HepG2 (cell line): ENCODE results near the gene AHNAK. TPM values are rescaled to one million over a fixed set of nuclear protein-coding genes. Genes with fewer than 3 reads are reported as not detected.
A peak's percentile ranks its signal among the peaks of the same experiment; 100 is the strongest.

ENCODE experiments used
- ASH2L ChIP-seq: fragments of 300-600, 200-600 bp; sonication (generic); IDR thresholded peaks from 2 replicates; pipeline ENCODE4 v1.7.0; 2017; ENCODE audit warnings: low read depth, mild to moderate bottlenecking, moderate library complexity, mixed read lengths, low read length; ENCODE audit not compliant: insufficient read length
- DR1 ChIP-seq: sonication (generic); formaldehyde crosslinking; IDR thresholded peaks from 2 replicates; pipeline ENCODE4 v1.8.0; 2021; ENCODE audit warnings: mild to moderate bottlenecking, missing genetic modification reagents, inconsistent platforms
- MEIS2 ChIP-seq: sonication (generic); formaldehyde crosslinking; IDR thresholded peaks from 2 replicates; pipeline ENCODE4 v1.9.0; 2021; ENCODE audit warnings: mild to moderate bottlenecking, missing genetic modification reagents
- POLR2A ChIP-seq, 2 experiments: IDR thresholded peaks; 2 replicates each; pipeline ENCODE4 v1.6.1; 2011; ENCODE audit warnings: low read depth in 2 of 2, low read length in 2 of 2, mild to moderate bottlenecking in 1 of 2, moderate library complexity in 1 of 2; ENCODE audit not compliant: insufficient read depth in 1 of 2
- RFX3 ChIP-seq: IDR thresholded peaks from 2 replicates; pipeline ENCODE4 v1.6.1; 2016; ENCODE audit warnings: missing biosample characterization, missing genetic modification reagents
- RXRB ChIP-seq: IDR thresholded peaks from 2 replicates; pipeline ENCODE4 v1.6.1; 2016; ENCODE audit warnings: borderline replicate concordance, missing genetic modification reagents, missing compliant biosample characterization
- ZFX ChIP-seq: sonication (generic); formaldehyde crosslinking; IDR thresholded peaks from 2 replicates; pipeline ENCODE4 v1.4.0; 2020; ENCODE audit warnings: mild to moderate bottlenecking, low read depth, missing genetic modification reagents, moderate library complexity
- ZMYM2 ChIP-seq: sonication (generic); formaldehyde crosslinking; IDR thresholded peaks from 2 replicates; pipeline ENCODE4 v1.8.0; 2022; ENCODE audit warnings: mild to moderate bottlenecking, missing genetic modification reagents
- ZNF124 ChIP-seq: sonication (generic); formaldehyde crosslinking; IDR thresholded peaks from 2 replicates; pipeline ENCODE4 v1.4.0; 2020; ENCODE audit warnings: missing genetic modification reagents
- ZNF317 ChIP-seq: sonication (generic); formaldehyde crosslinking; IDR thresholded peaks from 2 replicates; pipeline ENCODE4 v1.5.0; 2020; ENCODE audit warnings: mild to moderate bottlenecking, missing genetic modification reagents
- ZNF326 ChIP-seq: sonication (generic); formaldehyde crosslinking; IDR thresholded peaks from 2 replicates; pipeline ENCODE4 v1.4.0; 2020; ENCODE audit warnings: missing genetic modification reagents, borderline replicate concordance
- ZNF367 ChIP-seq: sonication (generic); formaldehyde crosslinking; IDR thresholded peaks from 2 replicates; pipeline ENCODE4 v1.4.0; 2020; ENCODE audit warnings: missing genetic modification reagents, borderline replicate concordance
- ZNF710 ChIP-seq: sonication (generic); formaldehyde crosslinking; IDR thresholded peaks from 2 replicates; pipeline ENCODE4 v1.5.0; 2020; ENCODE audit warnings: mild to moderate bottlenecking, missing genetic modification reagents, borderline replicate concordance
- ZNF737 ChIP-seq: sonication (generic); formaldehyde crosslinking; IDR thresholded peaks from 2 replicates; pipeline ENCODE4 v1.5.0; 2020; ENCODE audit warnings: missing genetic modification reagents, mild to moderate bottlenecking, borderline replicate concordance
- ZSCAN30 ChIP-seq: sonication (generic); formaldehyde crosslinking; IDR thresholded peaks from 2 replicates; pipeline ENCODE4 v1.5.0; 2020; ENCODE audit warnings: mild to moderate bottlenecking, missing genetic modification reagents
- polyA plus RNA-seq, 8 experiments: library from polyadenylated mRNA; depleted of rRNA in 3 of 8; stranded (reverse) in 7 of 8; unstranded in 1 of 8; fragments of >200 nt; fragmentation: Illumina TruSeq in 4 of 8; extraction: Trizol in 4 of 8; gene quantifications; 2 replicates each; pipeline versions ENCODE4 v1.2.1 to v1.2.3, GENCODE V29; 2011 to 2016; ENCODE audit warnings: low read depth in 4 of 8, missing spikeins in 1 of 8, mixed read lengths in 1 of 8; ENCODE audit not compliant: insufficient read depth in 1 of 8
- total RNA-seq, 5 experiments: library from RNA; depleted of rRNA; stranded (reverse); fragments of >200 nt; fragmentation: Illumina TruSeq; extraction: Trizol; gene quantifications; 2 replicates each; pipeline ENCODE4 v1.2.3, GENCODE V29; 2016; ENCODE audit warnings: low read depth in 1 of 5
- TF ChIP-seq, protein P1 (sequence below): sonication (generic); formaldehyde crosslinking; IDR thresholded peaks from 2 replicates; pipeline ENCODE4 v1.4.0; 2020; ENCODE audit warnings: missing genetic modification reagents
- TF ChIP-seq, protein P2 (sequence below): sonication (generic); formaldehyde crosslinking; IDR thresholded peaks from 2 replicates; pipeline ENCODE4 v1.5.0; 2020; ENCODE audit warnings: mild to moderate bottlenecking, missing genetic modification reagents
- TF ChIP-seq, protein P3 (sequence below): sonication (generic); formaldehyde crosslinking; IDR thresholded peaks from 2 replicates; pipeline ENCODE4 v1.4.0; 2020; ENCODE audit warnings: missing genetic modification reagents
- TF ChIP-seq, protein P4 (sequence below): sonication (generic); formaldehyde crosslinking; IDR thresholded peaks from 2 replicates; pipeline ENCODE4 v1.4.0; 2020; ENCODE audit warnings: missing genetic modification reagents

AHNAK gene
- total and polyA plus RNA-seq, 2 of the 13 experiments (the other 11 are each of a cell fraction or from before 2014, with no cell fraction given): 23.4 to 25.0 TPM

DNA sequence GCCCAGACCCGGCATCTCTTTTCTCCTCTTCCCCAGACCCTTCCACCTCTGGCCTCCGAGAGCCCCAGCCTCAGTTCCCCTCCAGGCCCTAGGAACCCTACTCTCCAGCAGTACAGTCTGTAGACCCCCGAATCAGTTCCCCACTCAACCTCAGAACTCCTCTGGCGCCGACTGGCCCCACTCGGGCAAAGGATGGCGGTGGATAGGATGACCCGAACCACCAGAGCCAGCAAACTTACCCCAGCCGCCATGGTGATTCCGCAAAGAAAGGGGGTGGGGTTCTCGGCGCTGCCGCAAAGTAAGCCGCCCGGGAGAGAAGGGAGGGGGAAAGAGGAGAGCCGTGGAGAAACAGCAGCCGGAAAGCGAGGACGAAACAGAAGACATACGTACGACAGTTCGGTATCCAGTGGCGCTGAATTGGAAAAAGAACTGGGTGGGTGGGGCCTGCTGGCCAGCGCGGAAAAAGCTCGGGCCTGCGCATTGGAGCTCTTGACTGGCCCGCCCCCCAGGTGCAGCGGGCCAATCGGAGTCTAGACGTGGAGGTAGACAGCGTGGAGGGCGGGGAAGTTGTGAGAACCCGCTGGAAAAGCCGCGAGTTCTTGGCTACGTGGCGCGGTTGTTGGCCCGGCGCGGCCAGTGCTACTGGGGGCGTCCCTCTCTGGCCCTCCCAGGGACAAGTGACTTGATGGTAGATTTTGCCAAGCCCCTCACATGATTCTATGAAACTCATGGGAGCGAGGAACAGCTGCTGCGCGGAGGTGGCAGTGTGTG lies 27.2 kb upstream of the AHNAK start, which contains the start of gene EEF1G (continued):
- TF ChIP-seq, protein P1, sequence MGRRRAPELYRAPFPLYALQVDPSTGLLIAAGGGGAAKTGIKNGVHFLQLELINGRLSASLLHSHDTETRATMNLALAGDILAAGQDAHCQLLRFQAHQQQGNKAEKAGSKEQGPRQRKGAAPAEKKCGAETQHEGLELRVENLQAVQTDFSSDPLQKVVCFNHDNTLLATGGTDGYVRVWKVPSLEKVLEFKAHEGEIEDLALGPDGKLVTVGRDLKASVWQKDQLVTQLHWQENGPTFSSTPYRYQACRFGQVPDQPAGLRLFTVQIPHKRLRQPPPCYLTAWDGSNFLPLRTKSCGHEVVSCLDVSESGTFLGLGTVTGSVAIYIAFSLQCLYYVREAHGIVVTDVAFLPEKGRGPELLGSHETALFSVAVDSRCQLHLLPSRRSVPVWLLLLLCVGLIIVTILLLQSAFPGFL: no peak
- TF ChIP-seq, protein P2, sequence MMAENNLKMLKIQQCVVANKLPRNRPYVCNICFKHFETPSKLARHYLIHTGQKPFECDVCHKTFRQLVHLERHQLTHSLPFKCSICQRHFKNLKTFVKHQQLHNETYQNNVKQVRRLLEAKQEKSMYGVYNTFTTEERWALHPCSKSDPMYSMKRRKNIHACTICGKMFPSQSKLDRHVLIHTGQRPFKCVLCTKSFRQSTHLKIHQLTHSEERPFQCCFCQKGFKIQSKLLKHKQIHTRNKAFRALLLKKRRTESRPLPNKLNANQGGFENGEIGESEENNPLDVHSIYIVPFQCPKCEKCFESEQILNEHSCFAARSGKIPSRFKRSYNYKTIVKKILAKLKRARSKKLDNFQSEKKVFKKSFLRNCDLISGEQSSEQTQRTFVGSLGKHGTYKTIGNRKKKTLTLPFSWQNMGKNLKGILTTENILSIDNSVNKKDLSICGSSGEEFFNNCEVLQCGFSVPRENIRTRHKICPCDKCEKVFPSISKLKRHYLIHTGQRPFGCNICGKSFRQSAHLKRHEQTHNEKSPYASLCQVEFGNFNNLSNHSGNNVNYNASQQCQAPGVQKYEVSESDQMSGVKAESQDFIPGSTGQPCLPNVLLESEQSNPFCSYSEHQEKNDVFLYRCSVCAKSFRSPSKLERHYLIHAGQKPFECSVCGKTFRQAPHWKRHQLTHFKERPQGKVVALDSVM (CRISPR knock-in tag): peak; percentile 54
- TF ChIP-seq RXRB: peak; percentile 36; the same call in 1 of the 2 replicates
- no peak for TF ChIP-seq ZNF326 (CRISPR knock-in tag)
- TF ChIP-seq POLR2A (IDR thresholded peaks at IDR 0.05; ENCODE audit: insufficient read depth in 1 of 2, low read depth in 2 of 2, low read length in 2 of 2): peak; percentile 89 to 91
- no peak for TF ChIP-seq ZSCAN30 (CRISPR knock-in tag)
- TF ChIP-seq ZMYM2 (CRISPR knock-in tag): 0 out of 2 replicates have a peak, but pooled peaks have one; percentile 29
- TF ChIP-seq, protein P3, sequence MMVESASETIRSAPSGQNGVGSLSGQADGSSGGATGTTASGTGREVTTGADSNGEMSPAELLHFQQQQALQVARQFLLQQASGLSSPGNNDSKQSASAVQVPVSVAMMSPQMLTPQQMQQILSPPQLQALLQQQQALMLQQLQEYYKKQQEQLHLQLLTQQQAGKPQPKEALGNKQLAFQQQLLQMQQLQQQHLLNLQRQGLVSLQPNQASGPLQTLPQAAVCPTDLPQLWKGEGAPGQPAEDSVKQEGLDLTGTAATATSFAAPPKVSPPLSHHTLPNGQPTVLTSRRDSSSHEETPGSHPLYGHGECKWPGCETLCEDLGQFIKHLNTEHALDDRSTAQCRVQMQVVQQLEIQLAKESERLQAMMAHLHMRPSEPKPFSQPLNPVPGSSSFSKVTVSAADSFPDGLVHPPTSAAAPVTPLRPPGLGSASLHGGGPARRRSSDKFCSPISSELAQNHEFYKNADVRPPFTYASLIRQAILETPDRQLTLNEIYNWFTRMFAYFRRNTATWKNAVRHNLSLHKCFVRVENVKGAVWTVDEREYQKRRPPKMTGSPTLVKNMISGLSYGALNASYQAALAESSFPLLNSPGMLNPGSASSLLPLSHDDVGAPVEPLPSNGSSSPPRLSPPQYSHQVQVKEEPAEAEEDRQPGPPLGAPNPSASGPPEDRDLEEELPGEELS (CRISPR knock-in tag): 0 out of 2 replicates have a peak, but pooled peaks have one; percentile 7
- no peak for TF ChIP-seq RFX3 (CRISPR knock-in tag)
- TF ChIP-seq, protein P4, sequence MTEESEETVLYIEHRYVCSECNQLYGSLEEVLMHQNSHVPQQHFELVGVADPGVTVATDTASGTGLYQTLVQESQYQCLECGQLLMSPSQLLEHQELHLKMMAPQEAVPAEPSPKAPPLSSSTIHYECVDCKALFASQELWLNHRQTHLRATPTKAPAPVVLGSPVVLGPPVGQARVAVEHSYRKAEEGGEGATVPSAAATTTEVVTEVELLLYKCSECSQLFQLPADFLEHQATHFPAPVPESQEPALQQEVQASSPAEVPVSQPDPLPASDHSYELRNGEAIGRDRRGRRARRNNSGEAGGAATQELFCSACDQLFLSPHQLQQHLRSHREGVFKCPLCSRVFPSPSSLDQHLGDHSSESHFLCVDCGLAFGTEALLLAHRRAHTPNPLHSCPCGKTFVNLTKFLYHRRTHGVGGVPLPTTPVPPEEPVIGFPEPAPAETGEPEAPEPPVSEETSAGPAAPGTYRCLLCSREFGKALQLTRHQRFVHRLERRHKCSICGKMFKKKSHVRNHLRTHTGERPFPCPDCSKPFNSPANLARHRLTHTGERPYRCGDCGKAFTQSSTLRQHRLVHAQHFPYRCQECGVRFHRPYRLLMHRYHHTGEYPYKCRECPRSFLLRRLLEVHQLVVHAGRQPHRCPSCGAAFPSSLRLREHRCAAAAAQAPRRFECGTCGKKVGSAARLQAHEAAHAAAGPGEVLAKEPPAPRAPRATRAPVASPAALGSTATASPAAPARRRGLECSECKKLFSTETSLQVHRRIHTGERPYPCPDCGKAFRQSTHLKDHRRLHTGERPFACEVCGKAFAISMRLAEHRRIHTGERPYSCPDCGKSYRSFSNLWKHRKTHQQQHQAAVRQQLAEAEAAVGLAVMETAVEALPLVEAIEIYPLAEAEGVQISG (CRISPR knock-in tag): peak; percentile 72; the same call in 1 of the 2 replicates
- TF ChIP-seq ZNF737 (CRISPR knock-in tag): no peak
- TF ChIP-seq ZNF710: peak; percentile 29; the same call in 1 of the 2 replicates
- TF ChIP-seq ZFX (CRISPR knock-in tag): peak; percentile 92
- peak; percentile 29; the same call in 1 of the 2 replicates for TF ChIP-seq ZNF317 (CRISPR knock-in tag)
- no peak for TF ChIP-seq ZNF367 (CRISPR knock-in tag)
- TF ChIP-seq MEIS2 (CRISPR knock-in tag): peak; percentile 27; the same call in 1 of the 2 replicates
- TF ChIP-seq ASH2L: peak; percentile 95
- TF ChIP-seq ZNF124 (CRISPR knock-in tag): peak; percentile 64; the same call in 1 of the 2 replicates
- TF ChIP-seq DR1 (CRISPR knock-in tag): peak; percentile 69
